GM11168 (cell line): ENCODE data around the gene KAT2A.

Experiments used
- in situ Hi-C: fragments of 300-500 bp; cut with MboI; formaldehyde crosslinking; loops from one replicate; pipeline ENCODE4 v1.12.0; 2022; ENCODE audit warnings: low sequenced_read_pairs; ENCODE audit not compliant: unreplicated experiment

The KAT2A gene

GRCh38 chr17:42116705-42117396, 4.3 kb downstream of the KAT2A start:
- in situ Hi-C loops: loop anchor here (10.0 kb wide), 1 partner anchor 52 kb away; no protein-coding TSS in a partner anchor

DNA sequence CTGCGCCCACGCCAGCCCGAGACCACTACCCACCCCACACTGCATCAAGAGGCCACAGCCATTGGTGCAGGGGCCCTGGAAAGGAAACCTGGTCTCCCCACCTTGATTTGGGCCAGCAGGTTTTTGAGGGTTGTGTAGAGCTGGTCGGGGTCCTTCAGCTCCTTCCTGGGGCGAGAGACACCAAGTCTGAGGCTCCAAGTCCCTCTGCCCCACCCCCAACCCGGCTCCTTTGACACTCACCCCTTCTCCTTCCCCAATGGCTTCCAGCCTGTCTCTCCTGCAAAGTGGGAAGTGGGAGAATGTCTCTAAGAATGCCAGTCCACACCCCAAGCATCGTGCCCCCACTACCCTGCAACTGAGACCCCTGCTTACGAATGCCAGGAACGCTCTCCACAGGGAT, 7.0 kb downstream of the KAT2A start:
- in situ Hi-C loops: loop anchor here (5.0 to 10.0 kb wide), 3 partner anchors 49 to 157 kb away; no protein-coding TSS in a partner anchor

- in situ Hi-C loops: loop anchor here (5.0 to 10.0 kb wide), 3 partner anchors 49 to 156 kb away; no protein-coding TSS in a partner anchor
These were observed 7.7 kb downstream of the KAT2A start for GRCh38 chr17:42113293-42114069.

DNA sequence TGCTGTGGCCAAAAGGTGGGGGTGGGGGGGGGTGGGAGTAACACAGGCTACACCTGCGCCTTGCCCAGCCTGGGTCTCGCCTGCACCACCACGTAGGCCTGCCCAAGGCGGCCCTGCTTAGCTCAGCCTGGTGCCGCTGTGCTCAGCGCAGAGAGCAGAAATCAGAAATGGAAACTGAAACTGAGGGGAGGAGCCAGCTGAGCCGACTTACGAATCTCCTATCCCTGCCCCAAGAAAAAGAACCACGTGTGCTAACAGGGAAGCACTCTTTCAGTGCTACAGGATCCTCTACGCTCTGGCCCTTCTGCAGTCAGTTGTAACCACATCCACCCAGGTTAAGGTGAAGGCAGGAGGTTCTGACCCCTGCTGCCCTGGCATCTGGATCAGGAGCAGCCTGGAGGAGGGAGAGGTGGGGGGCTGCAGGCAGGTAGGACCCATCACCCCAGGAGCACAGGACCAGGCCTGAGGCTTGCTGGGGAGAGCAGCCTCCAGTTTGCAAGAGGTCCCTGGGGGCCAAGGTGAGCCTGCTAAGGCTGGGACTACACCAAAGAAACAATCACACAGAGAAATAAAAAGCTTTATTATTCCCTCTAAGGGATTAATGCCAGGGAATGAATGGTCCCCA, 8.5 kb downstream of the KAT2A start, which contains the start of gene DHX58:
Gene DHX58, minus strand, starts transcription at position 163 of the 625 bp plus-strand sequence. CDS start 822 bp downstream, outside the sequence.
- in situ Hi-C loops: loop anchor here (5.0 to 10.0 kb wide), 3 partner anchors 48 to 155 kb away; no protein-coding TSS in a partner anchor

GRCh38 chr17:42111871-42112551, 9.2 kb downstream of the KAT2A start:
- in situ Hi-C loops: loop anchor here (5.0 to 10.0 kb wide), 3 partner anchors 47 to 155 kb away; no protein-coding TSS in a partner anchor

DNA sequence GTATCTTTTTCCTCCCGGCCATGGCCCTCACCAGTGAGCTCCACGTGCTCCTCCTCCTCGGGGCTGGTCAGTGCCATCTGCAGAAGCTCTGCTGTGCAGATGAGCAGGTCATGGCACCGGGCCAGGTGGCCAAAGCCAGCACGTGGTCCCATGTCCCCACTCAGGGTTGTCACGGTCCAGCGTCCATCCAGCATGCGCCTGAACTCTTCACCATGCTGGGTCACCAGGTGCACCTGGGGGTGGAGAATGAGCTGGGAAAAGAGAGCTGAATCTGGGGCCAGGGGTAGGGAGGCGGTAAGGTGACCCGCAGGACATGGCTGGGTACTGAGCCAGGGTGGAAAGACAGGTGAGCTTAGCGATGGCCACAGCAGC, 9.9 kb downstream of the KAT2A start:
- in situ Hi-C loops: loop anchor here (5.0 to 10.0 kb wide), 3 partner anchors 46 to 154 kb away; no protein-coding TSS in a partner anchor

- in situ Hi-C loops: loop anchor here (5.0 to 10.0 kb wide), 3 partner anchors 46 to 153 kb away; no protein-coding TSS in a partner anchor
These were observed 10.6 kb downstream of the KAT2A start for GRCh38 chr17:42110301-42111264.

DNA sequence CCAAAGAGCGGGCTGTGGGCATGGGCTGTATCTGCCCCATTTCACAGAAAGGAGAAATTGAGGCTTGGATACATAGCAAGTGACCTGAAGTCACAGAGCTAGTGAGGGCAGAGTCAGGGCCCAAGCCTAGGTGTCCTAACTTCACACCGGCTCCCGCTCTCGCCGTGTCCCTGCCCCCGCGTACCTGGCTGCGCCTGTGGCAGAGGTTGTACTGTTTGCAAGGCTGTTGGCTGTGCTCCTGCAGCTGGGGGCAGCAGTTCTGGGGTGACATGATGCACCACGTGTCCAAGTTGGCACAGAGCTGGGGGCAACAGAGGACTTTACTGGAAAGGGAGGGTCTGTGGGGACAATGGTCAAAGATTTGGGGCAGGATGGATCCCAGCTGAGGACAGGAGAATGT, 12.1 kb downstream of the KAT2A start:
- in situ Hi-C loops: no loop called here

- in situ Hi-C loops: no loop called here
These were observed 13.3 kb downstream of the KAT2A start for GRCh38 chr17:42107597-42108576.

GRCh38 chr17:42107124-42107523, 14.0 kb downstream of the KAT2A start:
- in situ Hi-C loops: no loop called here

DNA sequence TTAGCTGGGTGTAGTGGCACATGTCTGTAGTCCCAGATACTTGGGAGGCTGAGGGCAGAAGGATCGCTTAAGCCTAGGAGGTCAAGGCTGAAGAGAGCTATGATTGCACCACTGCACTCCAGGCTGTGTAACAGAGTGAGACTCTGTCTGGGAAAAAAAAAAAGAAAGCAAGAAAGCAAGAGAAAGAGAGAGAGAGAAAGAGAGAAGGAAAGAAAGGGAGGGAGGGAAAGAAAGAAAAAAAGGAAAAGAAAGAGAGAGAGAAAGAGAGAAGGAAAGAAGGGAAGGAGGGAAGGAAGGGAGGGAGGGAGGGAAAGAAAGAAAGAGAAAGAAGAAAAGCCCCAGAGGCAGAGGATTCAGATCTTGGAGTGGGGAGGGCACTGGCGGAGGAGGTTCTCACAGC, 15.2 kb downstream of the KAT2A start:
- in situ Hi-C loops: no loop called here

DNA sequence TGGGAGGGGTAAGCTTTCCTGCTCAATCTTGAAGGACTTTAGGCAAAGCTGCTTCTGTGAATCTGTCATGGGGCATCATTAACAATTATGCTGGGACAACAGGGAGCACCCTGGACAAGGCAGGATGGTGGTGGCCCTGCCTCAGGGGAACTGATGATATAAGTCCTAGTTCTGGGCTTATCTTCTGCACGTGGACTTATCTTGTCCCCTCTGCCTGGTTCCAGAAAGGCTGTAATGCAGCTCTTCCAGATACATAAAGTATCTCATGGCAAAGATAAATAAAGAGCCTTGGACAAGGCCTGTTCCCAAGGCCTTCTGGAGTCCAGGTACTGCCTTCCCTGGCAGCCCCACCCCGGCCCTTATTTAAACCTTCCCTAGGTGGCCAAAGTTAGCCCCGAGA, 16.9 kb downstream of the KAT2A start:
- in situ Hi-C loops: no loop called here

- in situ Hi-C loops: no loop called here
These were observed 17.8 kb downstream of the KAT2A start for GRCh38 chr17:42103221-42103954.

DNA sequence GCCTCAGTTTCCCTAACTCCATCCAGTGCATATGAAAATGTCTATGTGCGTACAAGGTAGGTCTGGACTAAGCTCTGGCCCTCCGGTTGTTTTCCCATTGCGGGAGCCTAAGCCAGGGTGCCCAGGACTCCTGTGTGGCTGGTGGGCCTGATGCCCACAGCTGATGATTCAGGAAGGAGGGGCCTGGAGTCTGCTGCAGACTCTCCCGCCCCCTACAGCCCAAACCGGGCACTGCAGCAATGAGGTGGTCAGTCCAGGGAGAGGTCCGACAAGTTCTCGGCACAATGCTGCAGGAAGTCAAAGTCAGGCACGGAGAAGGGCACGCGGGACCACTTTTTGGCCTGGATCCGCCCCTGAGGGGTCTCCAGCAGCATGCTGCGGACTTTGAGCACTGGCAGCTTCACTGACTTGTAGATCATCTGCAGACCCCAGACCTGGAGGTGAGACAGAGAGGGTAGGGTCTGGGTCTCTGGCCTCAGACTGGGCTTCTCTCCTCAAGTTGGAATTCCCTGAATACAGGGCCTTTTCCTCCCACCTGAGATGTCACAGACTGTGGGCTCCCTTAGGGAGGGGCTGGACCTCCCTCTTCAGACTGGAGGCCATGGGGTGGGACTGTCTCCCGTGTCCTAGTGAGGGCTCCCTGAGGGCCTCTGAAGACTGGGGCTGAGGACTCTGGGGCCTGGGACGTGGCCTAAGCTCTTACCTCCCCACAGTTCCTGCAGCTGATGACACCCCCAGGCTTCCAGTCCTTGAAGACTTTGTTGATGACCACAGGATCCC, 19.5 kb downstream of the KAT2A start:
- in situ Hi-C loops: no loop called here

GRCh38 chr17:42098730-42099399, 22.3 kb downstream of the KAT2A start:
- in situ Hi-C loops: no loop called here
